Fibroblast of skin of left biceps (primary cell): Measurements from ENCODE around the gene SYT7.

Experiments used
- DNase-seq, 2 experiments: peaks; one replicate each; pipeline ENCODE4 v3.0.0-alpha.2; 2013; ENCODE audit warnings: low read depth in 2 of 2

The SYT7 gene

DNA sequence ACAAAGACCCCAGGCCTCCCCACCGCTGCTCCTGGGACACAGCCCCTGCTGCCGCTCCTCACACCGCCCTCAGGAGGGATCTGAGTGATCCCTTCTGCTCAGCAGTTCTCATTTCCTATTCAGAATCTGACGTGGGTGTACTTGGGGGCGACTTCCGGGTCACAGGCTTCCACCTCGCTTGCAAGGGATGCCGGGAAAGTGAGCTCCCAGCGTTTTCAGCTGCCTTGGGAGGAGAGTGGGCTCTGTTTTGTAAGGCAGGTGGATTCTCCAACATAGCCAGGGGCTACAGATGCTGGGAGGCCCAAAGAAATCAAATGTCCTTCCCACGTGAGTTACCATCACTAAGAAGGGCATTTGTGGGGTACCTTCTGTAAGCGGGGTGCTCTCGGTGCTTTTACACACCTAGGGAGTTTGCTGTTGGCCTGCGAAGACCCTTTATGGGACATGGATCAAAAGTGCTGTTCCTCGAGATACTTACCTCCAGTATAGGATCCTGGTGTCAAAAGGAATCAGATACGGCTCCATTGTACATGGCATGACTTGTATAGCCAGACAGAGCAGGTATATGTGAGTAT is 82.0 kb downstream of the SYT7 start:
- DNase-seq = no peak

- no peak for DNase-seq
Measured at GRCh38 chr11:61497876-61498275, 83.0 kb downstream of the SYT7 start.

GRCh38 chr11:61497473-61497872 is 83.4 kb downstream of the SYT7 start:
- no peak for DNase-seq

DNA sequence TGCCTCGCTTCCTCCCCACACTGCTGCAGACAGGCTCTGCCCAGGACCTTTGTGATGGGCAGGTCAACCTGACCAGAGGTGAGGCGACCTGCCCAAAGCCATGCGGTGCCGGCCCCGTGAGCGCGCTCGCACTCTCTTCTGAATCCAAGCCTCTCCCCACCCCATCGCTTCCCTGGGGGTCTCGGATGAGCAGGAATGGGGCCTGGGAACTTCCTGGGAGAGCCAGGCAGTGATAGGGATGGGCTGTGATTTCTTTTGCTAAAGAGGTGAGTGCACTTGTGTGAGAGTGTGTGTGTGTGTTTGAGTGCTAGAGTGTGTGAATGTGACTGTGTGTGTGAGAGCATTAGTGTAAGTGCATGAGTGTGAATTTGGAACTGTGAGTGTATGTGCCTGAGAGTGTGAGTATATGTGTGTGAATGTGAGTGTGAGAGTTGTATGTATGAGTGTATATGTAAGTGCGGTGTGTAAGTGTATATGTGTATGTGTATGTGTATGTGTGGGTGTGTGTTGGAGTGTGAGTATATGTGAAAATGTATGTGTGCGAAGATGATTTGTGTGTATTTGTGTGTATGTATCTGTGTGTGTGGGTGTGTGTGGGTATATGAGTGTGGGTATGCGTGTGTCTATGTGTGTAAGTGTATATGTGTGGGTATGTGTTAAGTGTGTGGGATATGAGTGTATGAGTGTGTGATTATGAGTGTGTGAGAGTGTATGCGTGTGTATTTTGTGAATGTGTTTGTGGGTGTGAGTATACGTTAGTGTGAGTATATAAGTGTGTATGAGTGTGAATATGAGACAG is 84.1 kb downstream of the SYT7 start:
- no peak for DNase-seq

DNA sequence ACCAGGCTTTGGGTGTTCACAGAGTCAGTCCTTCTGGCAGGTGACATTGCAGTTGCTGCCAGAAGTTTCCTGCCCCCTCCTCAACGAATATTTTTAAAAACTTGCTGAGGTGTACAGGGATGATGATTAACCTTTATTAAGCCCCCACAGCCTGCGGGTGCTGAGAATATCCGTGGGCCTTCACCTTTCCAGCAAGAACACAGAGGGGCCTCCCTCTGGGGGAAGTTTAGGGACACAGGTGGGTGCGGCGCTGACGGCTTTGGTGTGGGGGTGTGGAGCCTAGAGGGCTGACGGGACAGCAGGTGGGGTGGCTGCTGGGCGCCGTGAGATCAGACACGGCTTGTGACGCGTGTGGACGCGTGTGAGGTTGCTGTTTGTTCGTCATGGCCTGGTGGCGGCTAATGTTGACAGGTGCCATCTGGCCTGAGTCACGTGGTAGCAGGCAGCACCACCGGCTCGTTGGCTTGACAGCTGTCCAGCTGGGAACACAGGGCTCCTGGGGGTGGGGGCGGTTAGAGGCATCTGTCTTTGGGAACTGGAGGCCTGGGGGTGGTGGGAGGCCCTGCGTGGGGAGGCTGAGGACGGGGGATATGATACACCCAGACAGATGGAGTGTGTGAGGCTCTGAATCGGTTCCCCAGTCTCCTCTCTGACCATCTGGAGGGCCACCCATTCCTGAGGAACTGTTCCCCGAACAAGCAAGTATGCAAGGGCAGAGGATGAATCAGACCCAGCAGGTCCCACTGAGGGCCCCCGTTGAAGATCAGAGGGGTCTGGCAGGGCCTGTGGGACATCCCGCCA is 84.9 kb downstream of the SYT7 start:
- no peak for DNase-seq

DNA sequence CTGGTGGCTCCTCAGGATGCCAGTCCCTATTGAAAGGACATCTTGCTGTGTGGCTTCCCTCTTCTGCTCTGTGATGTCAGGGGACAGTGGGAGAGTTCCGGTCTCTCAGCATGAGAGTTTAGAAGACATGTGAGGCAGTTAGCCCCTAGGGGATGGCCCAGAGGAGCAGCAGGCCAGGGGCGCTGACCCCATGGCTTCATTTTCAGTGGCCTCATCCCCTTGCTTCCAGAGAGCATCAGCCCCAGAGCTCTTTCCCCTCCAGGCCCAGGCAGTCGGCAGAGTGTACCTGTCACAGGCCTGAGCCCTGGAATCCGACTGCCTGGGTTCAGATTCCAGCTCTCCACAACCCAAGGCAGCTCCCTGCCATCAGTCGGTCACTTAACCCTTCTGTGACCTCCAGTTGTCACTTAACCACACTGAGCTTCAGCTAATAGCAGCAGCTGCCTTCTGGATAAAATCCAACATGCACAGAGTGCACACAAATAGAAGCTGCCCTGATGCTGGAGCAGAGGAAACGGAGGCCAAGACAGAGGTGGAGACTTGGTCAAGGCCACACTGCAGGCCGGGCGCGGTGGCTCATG is 86.4 kb downstream of the SYT7 start:
- no peak for DNase-seq

DNA sequence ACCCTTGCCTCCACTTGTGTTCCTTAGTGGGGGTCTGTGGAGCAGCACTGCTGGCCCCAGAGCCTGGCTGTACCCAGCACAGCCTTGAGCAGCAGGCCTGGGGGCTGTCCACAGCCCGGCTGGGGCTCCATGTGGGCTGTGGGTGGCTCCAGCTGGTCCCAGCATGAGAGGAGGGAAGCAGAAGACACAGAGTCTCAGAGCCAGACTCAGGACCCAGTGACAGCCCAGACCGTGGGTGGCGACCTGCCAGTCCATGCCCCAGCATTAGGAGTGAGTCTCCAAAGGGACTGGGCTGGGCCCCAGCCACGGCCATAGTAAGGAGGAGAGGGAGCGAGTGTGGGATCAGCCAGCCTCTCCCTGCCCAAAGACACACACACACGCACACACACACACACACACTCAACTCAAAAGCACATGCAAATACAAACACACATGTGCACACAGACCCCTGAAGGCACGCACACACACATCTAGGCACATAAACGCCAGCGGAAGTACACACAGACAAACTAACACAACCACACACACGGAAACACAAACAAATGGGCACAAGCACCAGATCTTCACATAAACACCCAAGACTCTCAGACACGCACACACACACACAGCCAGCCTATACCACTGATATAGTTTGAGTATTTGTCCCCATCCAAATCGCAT is 89.0 kb downstream of the SYT7 start:
- no peak for DNase-seq

DNA sequence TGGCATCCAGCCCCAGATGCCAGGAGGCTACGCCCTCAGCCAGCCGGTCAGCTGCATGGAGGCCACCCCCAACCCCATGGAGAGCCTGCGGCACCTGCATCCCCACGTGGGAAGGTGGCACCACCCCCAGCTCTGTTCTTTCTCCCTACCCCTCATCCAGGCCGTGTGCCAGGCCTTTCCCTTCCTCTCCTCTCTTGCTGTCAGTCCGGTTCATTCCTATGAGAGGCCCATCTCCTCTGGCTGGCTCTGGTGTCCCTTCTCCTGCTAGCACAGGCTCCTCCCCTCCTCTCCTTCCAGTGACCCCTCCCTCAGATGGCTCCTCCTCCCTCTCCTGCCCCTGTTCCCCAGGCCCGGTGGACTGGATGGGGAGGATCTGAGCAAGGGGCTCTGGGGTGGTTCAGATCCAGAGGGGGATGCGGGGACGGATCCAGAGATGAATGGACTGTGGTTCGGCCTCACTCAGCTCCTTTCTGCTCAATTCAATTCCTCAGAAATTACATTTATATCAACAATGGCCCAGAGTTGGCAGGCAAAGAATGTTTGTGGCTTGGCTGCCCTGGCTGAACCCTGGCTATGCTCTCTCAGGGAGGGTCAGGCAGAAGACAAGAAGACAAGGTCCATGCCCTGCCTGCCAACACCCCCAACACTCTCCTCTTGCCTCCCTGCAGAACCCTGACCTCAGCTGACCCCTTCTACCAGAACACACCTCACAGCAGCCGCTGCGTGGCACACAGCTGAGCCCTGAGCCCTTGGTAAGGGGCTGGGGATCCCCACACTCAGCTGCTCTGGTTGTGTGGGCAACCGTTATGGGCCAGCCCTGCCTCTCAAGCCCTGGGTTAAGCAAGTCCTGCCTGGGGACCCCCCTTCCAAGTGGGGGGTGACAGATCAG is 90.8 kb downstream of the SYT7 start:
- no peak for DNase-seq

GRCh38 chr11:61488651-61489291 is 92.1 kb downstream of the SYT7 start:
- no peak for DNase-seq

DNA sequence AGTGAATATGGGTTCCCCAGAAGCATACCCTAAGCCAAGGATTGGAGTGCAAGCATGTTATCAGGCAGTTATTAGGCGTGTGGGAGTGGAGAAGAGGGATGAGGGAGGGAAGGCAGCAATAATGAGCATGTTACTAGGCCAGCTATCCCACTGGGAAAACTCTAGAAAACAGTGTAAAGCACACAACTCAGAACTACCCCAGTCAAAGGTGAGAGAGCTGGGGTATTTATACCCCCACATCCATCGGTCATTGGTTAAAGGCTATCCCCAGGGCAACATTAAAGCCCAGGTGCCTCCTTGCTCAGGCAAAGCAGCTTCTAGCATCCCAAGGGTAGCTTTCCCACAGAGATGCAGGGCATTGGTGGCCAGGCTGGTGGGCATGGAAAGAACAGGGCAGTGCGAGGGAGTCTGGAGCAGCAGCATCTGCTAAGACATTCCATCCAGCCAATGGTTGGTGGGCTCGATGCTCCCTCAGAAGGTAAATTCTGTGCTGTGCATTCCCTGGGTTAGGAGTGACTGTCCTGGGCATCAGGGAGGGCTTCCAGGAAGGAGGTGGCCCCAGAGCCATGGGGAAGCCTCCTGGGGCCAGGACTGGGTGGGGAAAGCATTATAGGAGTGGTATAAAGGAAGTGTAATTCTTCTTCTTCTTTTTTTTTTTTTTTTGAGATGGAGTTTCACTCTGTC is 93.4 kb downstream of the SYT7 start:
- DNase-seq = no peak

GRCh38 chr11:61486779-61487178 is 94.1 kb downstream of the SYT7 start:
- no peak for DNase-seq

DNA sequence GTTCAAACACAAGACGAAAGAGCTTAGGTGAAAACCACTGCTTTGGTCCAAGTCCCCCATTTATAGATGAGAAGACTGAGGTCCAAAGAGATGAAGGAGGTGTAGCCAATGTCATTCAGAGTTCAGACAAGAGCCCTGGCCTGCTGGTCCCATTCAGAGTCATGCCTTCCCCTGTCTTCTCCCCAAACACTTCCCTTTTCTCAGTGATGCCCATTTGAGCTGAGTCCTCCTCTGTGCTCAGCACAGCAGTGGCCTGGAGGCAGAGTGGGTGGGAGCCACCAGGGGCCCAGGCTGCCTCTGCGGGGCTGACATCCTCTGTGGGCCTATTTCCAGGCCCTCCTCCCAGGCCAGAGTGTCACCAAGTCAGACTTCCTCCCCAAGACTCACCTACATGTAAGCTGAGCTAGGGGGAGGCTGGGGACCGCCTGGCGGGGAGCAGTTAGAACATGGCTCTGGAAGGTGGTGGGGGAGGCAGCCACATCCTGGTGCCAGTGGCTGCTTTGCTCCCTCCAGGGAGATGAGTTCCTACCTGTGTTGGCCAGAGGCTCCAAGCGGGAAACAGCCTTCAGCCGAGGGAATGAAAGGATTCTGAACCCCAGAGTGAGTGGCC is 94.8 kb downstream of the SYT7 start:
- no peak for DNase-seq

- DNase-seq = no peak
Measured at GRCh38 chr11:61485080-61485479, 95.8 kb downstream of the SYT7 start.

- DNase-seq = no peak
Measured at GRCh38 chr11:61484541-61484940, 96.3 kb downstream of the SYT7 start.

DNA sequence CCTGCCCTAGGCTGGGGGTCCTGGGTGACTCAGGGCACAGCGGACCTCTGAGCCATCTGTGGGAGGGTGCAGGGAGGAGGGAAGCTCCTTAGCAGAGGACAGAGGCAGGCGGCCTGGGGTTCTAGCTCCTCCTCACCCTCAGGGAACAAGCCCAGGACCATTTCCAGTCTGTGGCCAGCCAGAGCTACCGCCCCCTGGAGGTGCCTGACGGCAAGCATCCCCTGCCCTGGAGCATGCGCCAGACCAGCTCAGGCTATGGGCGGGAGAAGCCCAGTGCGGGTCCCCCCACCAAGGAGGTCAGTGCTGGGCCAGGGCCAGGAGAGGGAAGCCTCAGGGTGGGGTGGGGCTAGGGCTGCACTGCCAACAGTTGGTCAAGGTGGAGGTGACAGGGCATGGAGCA is 98.4 kb downstream of the SYT7 start:
- no peak for DNase-seq

- DNase-seq = no peak
Measured at GRCh38 chr11:61481806-61482205, 99.1 kb downstream of the SYT7 start.

GRCh38 chr11:61480994-61481335 is 99.9 kb downstream of the SYT7 start:
- DNase-seq = no peak

DNA sequence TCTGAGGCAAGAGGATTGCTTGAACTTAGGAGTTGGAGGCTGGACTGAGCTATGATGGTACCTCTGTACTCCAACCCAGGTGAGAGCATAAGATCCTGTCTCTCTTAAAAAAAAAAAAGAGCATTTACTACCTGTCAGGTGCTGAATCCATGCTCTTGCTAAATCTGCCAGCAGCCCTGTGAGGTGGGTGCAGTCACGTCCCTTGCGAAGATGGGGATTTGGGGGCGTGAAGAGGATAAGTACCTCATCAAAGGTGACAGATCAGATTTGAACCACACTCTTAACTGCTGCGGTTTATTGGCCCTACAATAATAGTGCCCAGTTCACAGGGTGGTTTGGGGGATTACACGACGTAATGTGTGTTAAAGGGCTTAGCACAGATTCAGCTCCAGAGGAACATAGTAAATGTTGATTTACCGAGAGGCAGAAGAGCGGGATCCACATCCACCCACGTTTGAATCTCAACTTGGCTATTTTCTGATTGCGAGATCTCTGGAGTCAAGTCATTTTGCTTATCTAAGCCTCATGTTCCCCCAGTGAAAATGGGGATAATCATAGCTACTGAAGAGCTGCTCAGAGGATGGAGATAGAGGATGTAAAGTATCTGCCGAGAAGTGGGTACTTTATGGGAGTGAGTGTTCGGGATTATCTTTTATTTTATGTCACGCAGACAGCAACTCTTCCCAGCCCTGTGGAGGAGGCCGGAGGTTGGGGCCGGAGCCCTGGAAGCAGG is 100.4 kb downstream of the SYT7 start:
- DNase-seq = no peak
